HG02943 (cell line): ENCODE data around the gene LRRC30.

Source experiments
- ATAC-seq: cut with Tn5 transposase; IDR thresholded peaks from one replicate; pipeline ENCODE4 v1.9.1; 2021; ENCODE audit warnings: mild to moderate bottlenecking, low read depth, moderate library complexity; ENCODE audit not compliant: unreplicated experiment

Gene LRRC30

GRCh38 chr18:7236933-7237332 is 6.0 kb downstream of the LRRC30 start:
- no peak for ATAC-seq

- ATAC-seq, result no peak
Measured at GRCh38 chr18:7237673-7238272, 6.9 kb downstream of the LRRC30 start.

DNA sequence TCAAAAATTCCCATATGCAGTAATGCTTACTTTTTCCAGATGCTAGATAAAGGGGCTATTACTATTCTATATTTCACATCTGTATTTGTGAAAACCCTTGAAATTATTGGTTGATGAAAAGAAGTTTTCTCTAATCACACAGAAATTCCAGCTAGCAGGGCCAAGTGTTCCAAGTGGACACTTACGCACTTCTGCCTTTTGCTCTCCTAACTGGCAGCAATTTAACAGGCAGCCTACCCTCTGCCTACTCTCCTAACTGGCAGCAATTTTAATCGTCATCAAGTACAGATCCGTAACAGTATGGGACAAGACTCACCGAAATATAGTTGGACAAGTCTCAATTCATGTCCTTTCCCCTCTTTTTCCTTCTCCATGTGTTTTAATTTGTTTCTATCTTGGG is 12.0 kb downstream of the LRRC30 start:
- ATAC-seq, result no peak

DNA sequence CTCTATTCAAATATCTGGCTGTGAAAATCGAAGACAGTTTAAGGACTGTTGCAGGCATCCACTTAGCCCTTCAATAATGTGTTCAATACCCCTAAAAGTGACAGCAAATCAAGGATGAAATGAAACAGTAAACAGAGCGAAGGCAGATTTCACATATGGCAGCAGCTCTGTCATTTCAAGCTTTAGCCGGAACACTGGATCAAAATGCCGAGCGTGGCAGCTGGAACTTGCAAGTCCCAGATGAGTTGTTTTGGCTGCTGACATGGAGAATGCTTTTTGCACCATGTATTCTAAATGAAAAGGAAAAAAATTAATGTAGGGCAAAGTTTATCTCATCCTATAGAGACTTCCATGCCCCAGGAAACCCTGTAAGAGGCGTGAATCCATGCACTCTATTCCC is 18.0 kb downstream of the LRRC30 start:
- ATAC-seq, result no peak

- no peak for ATAC-seq
Measured at GRCh38 chr18:7254163-7254562, 23.3 kb downstream of the LRRC30 start.

DNA sequence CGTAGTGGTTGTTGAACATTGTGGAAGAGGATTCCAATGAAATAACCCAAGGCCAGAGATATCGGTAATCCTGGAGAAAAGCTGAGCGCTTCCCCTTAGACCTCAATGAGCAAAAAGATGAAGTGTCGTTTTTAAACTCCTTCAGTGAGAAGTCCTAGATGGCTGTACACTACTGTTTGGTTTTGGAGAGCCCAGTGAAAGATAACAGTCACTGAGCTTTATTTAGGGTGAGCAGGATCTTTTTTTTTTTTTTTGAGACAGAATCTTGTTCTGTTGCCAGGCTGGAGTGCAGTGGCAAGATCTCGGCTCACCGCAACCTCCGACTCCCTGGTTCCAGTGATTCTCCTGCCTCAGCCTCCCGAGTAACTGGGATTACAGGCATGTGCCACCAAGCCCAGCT is 24.2 kb downstream of the LRRC30 start:
- ATAC-seq, result no peak

DNA sequence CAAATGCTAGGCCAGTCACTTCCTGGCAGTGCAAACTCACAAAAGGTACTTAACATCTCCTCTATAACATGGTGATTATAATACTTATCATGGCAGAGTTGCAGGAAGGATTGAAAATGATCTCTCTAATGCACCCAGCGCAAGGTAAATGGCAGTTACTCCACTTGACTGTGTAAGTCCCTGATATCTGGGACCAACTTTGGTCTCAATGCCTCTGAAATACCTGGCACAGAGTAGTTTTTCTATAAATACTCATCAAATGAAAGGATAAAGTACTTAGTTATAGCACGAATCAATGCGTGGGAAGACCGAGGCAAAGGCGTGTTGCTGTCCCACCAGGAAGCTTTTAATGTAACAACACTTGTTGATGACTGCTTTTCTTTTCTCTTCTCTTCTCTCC is 24.8 kb downstream of the LRRC30 start:
- no peak for ATAC-seq

GRCh38 chr18:7256618-7257425 is 25.9 kb downstream of the LRRC30 start:
- ATAC-seq, result no peak

GRCh38 chr18:7257426-7257740 is 26.5 kb downstream of the LRRC30 start:
- ATAC-seq, result no peak

- ATAC-seq, result no peak
Measured at GRCh38 chr18:7259475-7259874, 28.6 kb downstream of the LRRC30 start.

DNA sequence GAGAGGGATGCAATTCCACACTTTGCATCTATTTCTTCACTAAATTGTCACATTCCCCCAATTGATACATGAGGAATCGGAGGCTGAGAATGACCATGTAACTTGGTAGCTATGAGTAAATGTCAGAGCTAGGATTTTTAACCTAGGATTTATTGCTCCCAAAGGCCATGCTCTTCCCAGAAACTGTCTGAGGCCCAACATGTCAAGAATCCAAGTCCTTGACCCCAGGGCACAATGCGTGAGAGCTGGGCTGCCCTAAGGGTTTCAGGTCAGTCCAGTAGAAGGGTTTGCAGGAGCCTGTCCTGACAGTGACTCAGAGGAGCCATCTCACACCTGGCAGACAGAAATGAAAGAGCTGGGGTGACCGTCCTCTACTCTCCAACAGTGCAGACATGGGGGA is 30.3 kb downstream of the LRRC30 start:
- no peak for ATAC-seq

DNA sequence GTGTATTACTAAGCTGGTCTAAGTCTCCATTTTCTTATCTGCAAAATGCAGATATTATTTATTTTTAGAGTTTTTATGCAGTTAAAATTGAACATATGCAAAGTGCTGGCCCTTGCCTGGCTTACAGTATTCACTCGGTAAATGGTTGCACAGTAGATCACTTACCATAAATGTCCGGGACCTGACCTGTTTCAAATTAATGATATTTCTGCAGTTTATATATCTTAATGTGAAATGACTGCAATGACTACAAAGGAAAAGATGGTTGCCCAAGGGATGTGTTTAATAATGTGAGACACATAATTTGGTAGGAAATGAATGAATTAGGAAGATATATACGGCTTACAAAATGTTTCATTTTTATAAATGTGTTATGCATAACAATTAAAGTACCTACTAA is 37.1 kb downstream of the LRRC30 start:
- no peak for ATAC-seq

GRCh38 chr18:7269942-7270341 is 39.1 kb downstream of the LRRC30 start:
- no peak for ATAC-seq

GRCh38 chr18:7272311-7273049 is 41.6 kb downstream of the LRRC30 start:
- ATAC-seq, result no peak

GRCh38 chr18:7273301-7273921 is 42.5 kb downstream of the LRRC30 start:
- ATAC-seq, result no peak

DNA sequence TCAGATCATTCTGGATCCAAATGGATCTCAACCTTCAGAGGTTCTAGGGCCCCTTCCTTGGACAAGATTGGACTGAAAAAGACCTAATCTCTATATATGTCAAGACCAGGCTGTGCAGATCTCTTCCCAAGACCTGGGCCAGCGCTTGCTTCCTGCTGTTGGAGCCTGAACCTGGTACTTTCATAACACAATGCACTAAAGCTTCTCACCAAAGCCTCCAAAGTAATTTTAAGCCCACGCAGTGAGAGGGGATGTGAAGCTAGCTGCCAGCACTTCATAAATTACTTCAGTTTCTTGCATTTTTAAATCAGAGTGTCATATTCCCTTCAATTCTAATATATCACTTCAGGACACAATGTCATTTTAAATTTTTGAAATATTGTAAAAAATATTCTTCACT is 50.7 kb downstream of the LRRC30 start:
- no peak for ATAC-seq
